ENCODE measurements around the gene TAS1R2.

The TAS1R2 gene

GRCh38 chr1:18880585-18880984, 21.1 kb upstream of the TAS1R2 start:
- no peak for DNase-seq (ENCODE audit: low read depth)

GRCh38 chr1:18879791-18880309, 20.4 kb upstream of the TAS1R2 start:
- TF ChIP-seq CTCF (IDR thresholded peaks at IDR 0.05; ENCODE audit: control insufficient read depth, insufficient read depth, low read depth, low read length, missing control alignments) = no peak
- DNase-seq (ENCODE audit: low read depth) = no peak
- H3K4me3 ChIP-seq (ENCODE audit: control insufficient read depth, low read depth, low read length) = no peak overlapping the region

More at GRCh38 chr1:18880585-18880984, 21.1 kb upstream of the TAS1R2 start:
- H3K4me3 ChIP-seq (ENCODE audit: control insufficient read depth, low read depth, low read length) = no peak overlapping the region
- TF ChIP-seq CTCF (IDR thresholded peaks at IDR 0.05; ENCODE audit: control insufficient read depth, insufficient read depth, low read depth, low read length, missing control alignments) = no peak

- H3K4me3 ChIP-seq (ENCODE audit: control insufficient read depth, low read depth, low read length) = no peak overlapping the region
- no peak for DNase-seq (ENCODE audit: low read depth)
- TF ChIP-seq CTCF (IDR thresholded peaks at IDR 0.05; ENCODE audit: control insufficient read depth, insufficient read depth, low read depth, low read length, missing control alignments) = no peak
Observed at GRCh38 chr1:18879215-18879790, 19.8 kb upstream of the TAS1R2 start.

- no peak for DNase-seq (ENCODE audit: low read depth)
- TF ChIP-seq CTCF (IDR thresholded peaks at IDR 0.05; ENCODE audit: control insufficient read depth, insufficient read depth, low read depth, low read length, missing control alignments) = no peak
- H3K4me3 ChIP-seq (ENCODE audit: control insufficient read depth, low read depth, low read length) = no peak overlapping the region
Observed at GRCh38 chr1:18878538-18879214, 19.2 kb upstream of the TAS1R2 start.

- DNase-seq (ENCODE audit: low read depth) = no peak
- no peak overlapping the region for H3K4me3 ChIP-seq (ENCODE audit: control insufficient read depth, low read depth, low read length)
- no peak for TF ChIP-seq CTCF (IDR thresholded peaks at IDR 0.05; ENCODE audit: control insufficient read depth, insufficient read depth, low read depth, low read length, missing control alignments)
Observed at GRCh38 chr1:18877282-18877681, 17.8 kb upstream of the TAS1R2 start.

- DNase-seq (ENCODE audit: low read depth) = no peak
- no peak for TF ChIP-seq CTCF (IDR thresholded peaks at IDR 0.05; ENCODE audit: control insufficient read depth, insufficient read depth, low read depth, low read length, missing control alignments)
- no peak overlapping the region for H3K4me3 ChIP-seq (ENCODE audit: control insufficient read depth, low read depth, low read length)
Observed at GRCh38 chr1:18876210-18876609, 16.8 kb upstream of the TAS1R2 start.

Data from AG09309 (cell line).